Peyer's patch (tissue), 4 donors: ENCODE results near the gene GTPBP3. TPM values are rescaled to one million over a fixed set of nuclear protein-coding genes. Genes with fewer than 3 reads are reported as not detected.

Experiments
- DNase-seq, 3 donors: peaks; one replicate each; pipeline ENCODE4 v3.0.0-alpha.2; 2017 to 2019
- H3K27ac ChIP-seq, 4 donors: fragments of 200-600 bp; sonication (generic); one replicate each; pipeline ENCODE4 v1.5.1; 2016 to 2019
- H3K27me3 ChIP-seq, 2 donors: fragments of 200-600 bp; sonication (generic); one replicate each; pipeline ENCODE4 v1.5.1; 2019
- H3K36me3 ChIP-seq, 3 donors: fragments of 200-600 bp; sonication (generic); one replicate each; pipeline ENCODE4 v1.5.1; 2016 to 2019
- H3K4me1 ChIP-seq, 4 donors: fragments of 200-600 bp; sonication (generic); one replicate each; pipeline ENCODE4 v1.5.1; 2016 to 2019
- H3K4me3 ChIP-seq, 4 donors: fragments of 200-600 bp; sonication (generic); 1 replicate in 3 of 4; 2 replicates in 1 of 4; pipeline ENCODE4 v1.5.1; 2016 to 2019; ENCODE audit warnings: mild to moderate bottlenecking in 1 of 4
- H3K9me3 ChIP-seq, 4 donors: fragments of 200-600 bp; sonication (generic); one replicate each; pipeline ENCODE4 v1.5.1; 2016 to 2019; ENCODE audit warnings: mild to moderate bottlenecking in 1 of 4
- CTCF ChIP-seq, 6 experiments: fragments of 450-650 bp in 4 of 6; fragments of 200-600 bp in 2 of 6; sonication (generic) in 1 of 6; IDR thresholded peaks; one replicate each; pipeline ENCODE4 v1.5.1; 2017 to 2019; ENCODE audit warnings: antibody characterized with exemption in 6 of 6, mild to moderate bottlenecking in 3 of 6, moderate library complexity in 1 of 6
- POLR2A ChIP-seq, 2 donors: fragments of 450-650 bp; IDR thresholded peaks; one replicate each; pipeline ENCODE4 v1.5.1; 2017; ENCODE audit warnings: antibody characterized with exemption in 2 of 2, mild to moderate bottlenecking in 2 of 2, moderate library complexity in 2 of 2
- total RNA-seq, 4 donors: library from RNA; depleted of rRNA; stranded (reverse); fragments of >200 nt; gene quantifications; one replicate each; pipeline ENCODE4 v1.1.0, GENCODE V29; 2016

GTPBP3 gene
- total RNA-seq, 4 donors from 2014 or later, result 40.5 to 74.4 (median 57.7) TPM

- Histone ChIP-seq H3K4me1 (no peaks in the 10 kb centered on the region), H3K36me3 (no peaks in the 10 kb centered on the region), H3K9me3 (no peaks in the 10 kb centered on the region), H3K4me3 (peak within 1 kb of the TSS in 2 of 4 donors; percentile 16 to 25), H3K27ac (peak within 1 kb of the TSS in 1 of 4 donors; percentile 19), H3K27me3 (no peaks in the 10 kb centered on the region)
- no peak for TF ChIP-seq CTCF (IDR thresholded peaks at IDR 0.05)
- TF ChIP-seq POLR2A (IDR thresholded peaks at IDR 0.05), result no peak
- no peak for DNase-seq
These were observed 39.7 kb downstream of the GTPBP3 start, which contains the start of gene PLVAP for GRCh38 chr19:17376935-17377600. Gene PLVAP, minus strand, starts transcription at chr19:17377342. Its CDS starts 54 bp downstream, at chr19:17377288.

- Histone ChIP-seq H3K27me3 (no peaks in the 10 kb centered on the region), H3K9me3 (no peaks in the 10 kb centered on the region), H3K27ac (no peak overlapping the region), H3K4me3 (no peak overlapping the region), H3K4me1 (no peaks in the 10 kb centered on the region), H3K36me3 (no peaks in the 10 kb centered on the region)
- no peak for DNase-seq
- no peak for TF ChIP-seq CTCF (IDR thresholded peaks at IDR 0.05)
- no peak for TF ChIP-seq POLR2A (IDR thresholded peaks at IDR 0.05)
These were observed 40.9 kb downstream of the GTPBP3 start for GRCh38 chr19:17378271-17378670.

- no peak for TF ChIP-seq POLR2A (IDR thresholded peaks at IDR 0.05)
- TF ChIP-seq CTCF (IDR thresholded peaks at IDR 0.05), result no peak
- DNase-seq, result no peak
- Histone ChIP-seq H3K36me3 (no peaks in the 10 kb centered on the region), H3K4me3 (no peak overlapping the region), H3K27me3 (no peaks in the 10 kb centered on the region), H3K4me1 (no peaks in the 10 kb centered on the region), H3K9me3 (no peaks in the 10 kb centered on the region), H3K27ac (no peak overlapping the region)
These were observed 41.9 kb downstream of the GTPBP3 start for GRCh38 chr19:17379221-17379631.

- TF ChIP-seq CTCF (IDR thresholded peaks at IDR 0.05) (no peak), POLR2A (IDR thresholded peaks at IDR 0.05) (no peak)
- H3K36me3 ChIP-seq, result no peaks in the 10 kb centered on the region
These were observed 43.2 kb downstream of the GTPBP3 start for GRCh38 chr19:17380426-17381138.

GRCh38 chr19:17385878-17386611 lies 48.7 kb downstream of the GTPBP3 start:
- no peaks in the 10 kb centered on the region for H3K9me3 ChIP-seq
- H3K4me1 ChIP-seq, result peaks cover 0 to 8% (median 3%) of the 10 kb centered on the region in 4 donors
- DNase-seq, result peak; percentile 51 to 76 (median 71)

More at GRCh38 chr19:17380426-17381138, 43.2 kb downstream of the GTPBP3 start:
- DNase-seq, result no peak
- Histone ChIP-seq H3K27ac (no peak overlapping the region), H3K4me3 (no peak overlapping the region), H3K9me3 (no peaks in the 10 kb centered on the region), H3K4me1 (no peaks in the 10 kb centered on the region), H3K27me3 (no peaks in the 10 kb centered on the region)

More at GRCh38 chr19:17385878-17386611, 48.7 kb downstream of the GTPBP3 start:
- TF ChIP-seq POLR2A (IDR thresholded peaks at IDR 0.05) (no peak), CTCF (IDR thresholded peaks at IDR 0.05) (peak; percentile 79 to 88 (median 86))
- Histone ChIP-seq H3K27me3 (no peaks in the 10 kb centered on the region), H3K4me3 (no peak overlapping the region), H3K36me3 (no peaks in the 10 kb centered on the region), H3K27ac (no peak overlapping the region)
